Thymus (tissue), 11 donors: Measurements from ENCODE around the gene ACTRT3. TPM values are rescaled to one million over a fixed set of nuclear protein-coding genes. Genes with fewer than 3 reads are reported as not detected.

Source experiments
- DNase-seq, 9 donors: peaks; one replicate each; pipeline ENCODE4 v3.0.0-alpha.2; 2013; ENCODE audit warnings: low spot score in 9 of 9, low read depth in 6 of 9, missing footprints in 1 of 9
- H3K27ac ChIP-seq, 2 donors: one replicate each; pipeline ENCODE4 v1.5.1; 2013; ENCODE audit warnings: control low read depth in 1 of 2, low read depth in 1 of 2, low read length in 1 of 2, mild to moderate bottlenecking in 1 of 2, moderate library complexity in 1 of 2
- H3K27me3 ChIP-seq, 2 donors: one replicate each; pipeline ENCODE4 v1.5.1; 2013; ENCODE audit warnings: low read length in 1 of 2; ENCODE audit not compliant: control insufficient read depth in 2 of 2, insufficient read depth in 1 of 2
- H3K36me3 ChIP-seq, 2 donors: one replicate each; pipeline ENCODE4 v1.5.1; 2013; ENCODE audit warnings: low read length in 1 of 2, mild to moderate bottlenecking in 1 of 2, moderate library complexity in 1 of 2; ENCODE audit not compliant: control insufficient read depth in 2 of 2, insufficient read depth in 2 of 2
- H3K4me1 ChIP-seq, 2 donors: one replicate each; pipeline ENCODE4 v1.5.1; 2013; ENCODE audit warnings: low read length in 2 of 2; ENCODE audit not compliant: control insufficient read depth in 2 of 2, insufficient read depth in 2 of 2
- H3K4me3 ChIP-seq, 2 donors: one replicate each; pipeline ENCODE4 v1.5.1; 2013; ENCODE audit warnings: low read length in 2 of 2, control low read depth in 1 of 2, mild to moderate bottlenecking in 1 of 2
- H3K9me3 ChIP-seq, 2 donors: one replicate each; pipeline ENCODE4 v1.5.1; 2013; ENCODE audit warnings: low read length in 1 of 2, mild to moderate bottlenecking in 1 of 2; ENCODE audit not compliant: control insufficient read depth in 2 of 2, insufficient read depth in 1 of 2
- WGBS: extraction: QIAGEN DNeasy Blood & Tissue Kit; methylation state at CpG from one replicate; pipeline ENCODE4 v1.1.7; 2013; 5-methylcytosine and 5-hydroxymethylcytosine counted together
- polyA plus RNA-seq: library from polyadenylated mRNA; stranded (reverse); fragments of 200-250 nt; gene quantifications from one replicate; pipeline ENCODE4 v1.2.3, GENCODE V29; 2013
- total RNA-seq: library from RNA; stranded (reverse); fragments of 120-200 nt; gene quantifications from one replicate; pipeline ENCODE4 v1.2.4, GENCODE V29; 2013
- donor health status: healthy.

The ACTRT3 gene
- total and polyA plus RNA-seq, 2 donors = 1.0 to 1.5 TPM

DNA sequence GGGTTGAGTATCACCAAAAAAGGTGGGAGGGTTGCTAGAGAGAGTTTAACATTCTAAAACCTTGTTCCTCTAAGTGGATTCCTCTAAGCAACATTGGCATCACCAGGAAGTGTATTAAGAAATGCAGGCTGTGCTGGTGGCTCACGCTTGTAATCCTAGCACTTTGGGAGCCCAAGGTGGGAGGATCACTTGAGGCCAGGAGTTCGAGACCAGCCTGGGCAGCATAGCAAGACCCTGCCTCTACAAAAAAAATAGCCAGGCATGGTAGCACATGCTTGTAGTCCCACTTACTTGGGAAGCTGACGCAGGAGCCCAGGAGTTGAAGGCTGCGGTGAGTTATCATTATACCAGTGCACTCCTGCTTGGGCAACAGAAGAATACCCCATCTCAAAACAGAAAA is 8.5 kb upstream of the ACTRT3 start:
- Histone ChIP-seq H3K36me3 (peaks cover 26 to 55% of the 10 kb centered on the region in 2 donors), H3K4me1 (peaks cover 3 to 5% of the 10 kb centered on the region in 2 donors), H3K9me3 (no peaks in the 10 kb centered on the region)

DNA sequence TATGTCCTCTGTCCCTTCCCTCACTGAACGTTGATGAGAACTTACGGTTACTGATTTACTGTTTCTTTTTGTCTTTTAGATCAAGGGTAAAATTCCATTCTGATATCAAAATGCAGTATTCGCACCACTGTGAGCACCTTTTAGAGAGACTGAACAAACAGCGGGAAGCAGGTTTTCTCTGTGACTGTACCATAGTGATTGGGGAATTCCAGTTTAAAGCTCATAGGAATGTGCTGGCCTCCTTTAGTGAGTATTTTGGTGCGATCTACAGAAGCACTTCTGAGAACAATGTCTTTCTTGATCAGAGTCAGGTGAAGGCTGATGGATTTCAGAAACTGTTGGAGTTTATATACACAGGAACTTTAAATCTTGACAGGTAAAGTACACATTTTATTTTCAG is 4.8 kb upstream of the ACTRT3 start:
- peak overlapping the region; percentile 64 to 83 for H3K4me3 ChIP-seq
- 78% methylated on average over 5 of the region's 5 CpGs for WGBS
- H3K27ac ChIP-seq = peak overlapping the region in 1 of 2 donors; percentile 97

More for the DNA sequence above, 8.5 kb upstream of the ACTRT3 start:
- H3K27me3 ChIP-seq = no peaks in the 10 kb centered on the region
- H3K4me3 ChIP-seq = no peak overlapping the region
- WGBS = 87% methylated on average over 4 of the region's 4 CpGs
- H3K27ac ChIP-seq = no peak overlapping the region
- no peak for DNase-seq

DNA sequence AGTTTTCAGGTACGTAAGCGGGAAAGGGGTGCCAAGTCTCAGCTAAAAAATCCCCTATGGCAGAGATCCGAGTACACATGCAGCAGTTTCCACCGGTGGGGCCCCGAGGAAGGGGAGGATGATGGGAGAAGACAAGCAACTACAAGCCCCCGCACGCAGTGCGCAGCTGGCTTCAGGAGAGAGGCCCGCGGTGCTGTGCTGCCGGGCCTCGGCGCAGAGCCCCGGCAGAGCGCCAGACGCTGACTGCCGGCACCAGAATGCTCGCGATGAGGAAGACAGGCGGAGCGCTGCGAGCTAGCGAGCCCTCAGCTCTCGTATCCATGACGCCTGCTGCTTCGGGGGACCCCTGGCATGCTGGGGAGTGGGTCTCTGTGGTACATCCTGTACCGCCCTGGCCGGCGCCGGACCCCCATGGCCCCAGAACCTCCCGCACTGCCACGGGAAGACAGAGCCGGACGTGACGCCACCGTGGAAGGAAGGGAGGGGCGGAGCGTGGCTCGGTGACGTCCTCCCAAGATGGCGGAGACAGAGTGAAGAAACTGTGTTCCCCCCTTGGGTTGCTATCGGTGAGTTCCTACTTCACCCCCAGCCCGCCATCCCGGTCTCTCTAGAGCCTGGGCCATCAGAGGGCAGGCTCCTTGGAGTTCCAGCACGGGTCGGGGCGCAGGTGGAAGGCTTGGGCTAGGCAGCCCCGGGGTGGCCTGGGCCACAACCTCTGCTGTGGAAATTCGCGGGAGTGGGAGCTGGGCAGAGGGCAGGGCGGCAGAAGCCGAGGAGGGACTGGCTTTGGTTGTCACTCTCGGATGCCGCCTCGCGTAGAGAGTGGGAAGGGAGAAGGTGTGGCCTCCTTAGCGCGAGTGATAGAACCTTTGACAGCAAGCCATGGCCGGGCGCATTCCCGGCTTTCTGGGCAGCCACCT is 3.8 kb upstream of the ACTRT3 start, which contains the start of gene MYNN:
Gene MYNN, plus strand, starts transcription at position 500 of the 920 bp plus-strand sequence. CDS start 900 bp downstream, outside the sequence.
- H3K27ac ChIP-seq = peak within 1 kb of the TSS; percentile 97 to 100
- peak within 1 kb of the TSS; percentile 64 to 83 for H3K4me3 ChIP-seq
- H3K9me3 ChIP-seq = no peaks in the 10 kb centered on the region
- peak; percentile 89 to 98 (median 93) for DNase-seq
- peaks cover 0 to 18% of the 10 kb centered on the region in 2 donors for H3K36me3 ChIP-seq
- H3K4me1 ChIP-seq = peaks cover 3 to 5% of the 10 kb centered on the region in 2 donors
- peaks cover 0 to 2% of the 10 kb centered on the region in 2 donors for H3K27me3 ChIP-seq
- under 1% methylated on average over 61 of the region's 61 CpGs for WGBS

More for the DNA sequence above, 4.8 kb upstream of the ACTRT3 start:
- peaks cover 3 to 5% of the 10 kb centered on the region in 2 donors for H3K4me1 ChIP-seq
- H3K27me3 ChIP-seq = peaks cover 0 to 2% of the 10 kb centered on the region in 2 donors
- no peaks in the 10 kb centered on the region for H3K9me3 ChIP-seq
- no peak for DNase-seq
- H3K36me3 ChIP-seq = peaks cover 5 to 25% of the 10 kb centered on the region in 2 donors

DNA sequence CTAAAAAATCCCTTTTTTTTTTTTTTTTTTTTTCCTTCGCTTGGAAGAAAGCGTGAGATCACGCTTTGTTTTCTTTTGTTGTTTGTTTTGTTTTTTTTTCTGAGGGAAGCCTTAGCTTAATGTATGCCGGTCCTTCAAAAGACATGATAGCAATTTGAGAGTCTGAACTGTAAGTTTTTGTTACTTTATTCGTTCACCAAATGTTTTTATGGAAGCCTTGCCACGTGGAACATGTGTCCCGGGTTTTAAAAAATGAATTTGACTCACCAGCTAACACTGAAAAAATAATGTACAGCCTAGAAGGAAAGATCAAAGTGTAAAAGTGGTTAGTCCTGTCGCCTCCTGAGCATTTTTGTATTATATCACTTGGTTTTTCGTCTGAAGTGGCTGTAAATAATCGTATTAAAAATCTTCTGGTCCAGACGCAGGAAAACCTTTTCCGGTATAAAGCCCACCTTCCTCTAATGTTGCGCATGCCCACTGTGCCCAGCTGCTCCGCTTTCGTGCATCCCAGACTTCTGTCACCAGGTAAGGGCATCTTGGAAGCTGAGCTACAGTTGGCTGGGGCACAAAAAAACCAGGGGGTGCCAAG is 3.0 kb upstream of the ACTRT3 start:
- Histone ChIP-seq H3K27ac (peak overlapping the region; percentile 97 to 100), H3K9me3 (no peaks in the 10 kb centered on the region), H3K36me3 (peaks cover 0 to 11% of the 10 kb centered on the region in 2 donors), H3K4me1 (peaks cover 3 to 5% of the 10 kb centered on the region in 2 donors), H3K27me3 (peaks cover 0 to 2% of the 10 kb centered on the region in 2 donors), H3K4me3 (peak overlapping the region; percentile 64 to 83)
- WGBS = under 1% methylated on average over 15 of the region's 15 CpGs
- DNase-seq = peak in 5 of 9 donors; percentile 67 to 88 (median 72)

DNA sequence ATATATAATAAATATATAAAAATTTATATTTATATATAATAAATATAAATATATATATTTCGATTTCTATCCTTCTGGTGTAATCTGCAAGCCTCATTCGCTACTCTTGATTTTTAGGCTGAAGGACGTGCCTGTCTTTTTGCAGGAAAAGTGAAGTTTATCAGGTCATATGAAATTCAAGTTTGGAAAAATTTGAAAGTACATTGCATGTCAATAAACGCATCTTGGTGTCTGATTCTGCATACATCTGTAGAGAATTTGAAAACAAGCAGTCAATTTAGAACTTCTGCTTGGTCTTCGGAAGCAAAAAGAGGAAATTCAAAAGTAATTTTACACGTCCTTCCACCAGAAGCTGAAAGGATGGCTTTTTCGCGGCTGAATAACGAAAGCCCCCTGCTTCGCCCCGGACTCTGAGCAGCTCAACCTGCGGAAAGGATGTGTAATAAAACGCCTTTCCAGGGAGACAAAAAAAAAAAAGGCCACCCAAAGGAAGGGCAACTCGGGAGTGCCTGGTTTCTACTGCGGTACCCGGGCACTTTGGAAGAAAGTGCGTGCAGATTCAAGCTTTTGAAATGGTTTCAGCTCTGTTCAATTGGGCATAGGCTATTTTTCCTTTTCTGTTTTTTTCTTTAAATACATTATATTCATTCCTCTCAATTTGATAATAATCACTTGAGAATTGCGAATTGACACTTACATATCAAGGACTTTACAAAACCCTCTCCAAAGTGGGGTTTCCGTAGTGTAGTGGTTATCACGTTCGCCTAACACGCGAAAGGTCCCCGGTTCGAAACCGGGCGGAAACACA is 2.3 kb upstream of the ACTRT3 start:
- H3K27ac ChIP-seq = peak overlapping the region; percentile 97 to 100
- peaks cover 3 to 5% of the 10 kb centered on the region in 2 donors for H3K4me1 ChIP-seq
- no peaks in the 10 kb centered on the region for H3K9me3 ChIP-seq
- H3K36me3 ChIP-seq = peaks cover 0 to 6% of the 10 kb centered on the region in 2 donors
- peak; percentile 74 to 96 (median 92) for DNase-seq
- H3K27me3 ChIP-seq = peaks cover 0 to 2% of the 10 kb centered on the region in 2 donors
- WGBS = under 1% methylated on average over 27 of the region's 27 CpGs
- H3K4me3 ChIP-seq = peak overlapping the region; percentile 64 to 83

DNA sequence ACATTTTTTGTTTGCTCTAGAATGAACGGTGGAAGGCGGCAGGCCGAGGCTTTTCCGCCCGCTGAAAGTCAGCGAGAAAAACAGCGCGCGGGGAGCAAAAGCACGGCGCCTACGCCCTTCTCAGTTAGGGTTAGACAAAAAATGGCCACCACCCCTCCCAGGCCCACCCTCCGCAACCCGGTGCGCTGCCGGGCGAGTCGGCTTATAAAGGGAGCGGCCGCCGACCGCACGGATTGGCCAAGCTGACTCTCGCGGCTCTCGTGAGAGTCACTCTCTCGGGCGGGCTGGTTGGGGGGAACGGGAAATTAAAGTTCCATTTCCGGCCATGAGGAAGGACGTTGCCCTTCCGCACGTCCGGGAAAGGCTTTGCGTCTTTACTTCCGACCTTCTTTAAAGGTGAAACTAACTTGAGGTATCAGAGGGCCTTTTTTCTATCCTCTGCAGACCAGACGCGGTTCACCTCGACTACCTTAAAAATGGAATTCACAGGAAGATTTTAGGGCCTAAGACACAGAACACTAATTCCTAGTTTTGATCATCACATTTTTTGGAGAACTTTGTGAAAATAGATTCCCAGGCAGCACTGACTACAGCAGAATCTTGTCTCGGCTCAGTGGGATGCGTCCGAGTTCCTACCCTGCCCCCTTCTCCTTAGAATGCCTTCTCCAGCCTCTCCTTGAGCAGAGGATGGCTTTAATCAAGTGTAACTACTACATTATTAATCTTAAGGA is 4.3 kb downstream of the ACTRT3 start, which contains the start of gene TERC:
Gene TERC, minus strand, starts transcription at position 179 of the 731 bp plus-strand sequence.
- H3K27me3 ChIP-seq = peaks cover 0 to 2% of the 10 kb centered on the region in 2 donors
- H3K36me3 ChIP-seq = no peaks in the 10 kb centered on the region
- 11% methylated on average over 42 of the region's 42 CpGs for WGBS
- H3K27ac ChIP-seq = peak within 1 kb of the TSS; percentile 96 to 99
- H3K4me1 ChIP-seq = peaks cover 0 to 8% of the 10 kb centered on the region in 2 donors
- peak in 8 of 9 donors; percentile 50 to 92 (median 74) for DNase-seq
- peaks cover 0 to 6% of the 10 kb centered on the region in 2 donors for H3K9me3 ChIP-seq
- H3K4me3 ChIP-seq = peak within 1 kb of the TSS; percentile 94 to 96

DNA sequence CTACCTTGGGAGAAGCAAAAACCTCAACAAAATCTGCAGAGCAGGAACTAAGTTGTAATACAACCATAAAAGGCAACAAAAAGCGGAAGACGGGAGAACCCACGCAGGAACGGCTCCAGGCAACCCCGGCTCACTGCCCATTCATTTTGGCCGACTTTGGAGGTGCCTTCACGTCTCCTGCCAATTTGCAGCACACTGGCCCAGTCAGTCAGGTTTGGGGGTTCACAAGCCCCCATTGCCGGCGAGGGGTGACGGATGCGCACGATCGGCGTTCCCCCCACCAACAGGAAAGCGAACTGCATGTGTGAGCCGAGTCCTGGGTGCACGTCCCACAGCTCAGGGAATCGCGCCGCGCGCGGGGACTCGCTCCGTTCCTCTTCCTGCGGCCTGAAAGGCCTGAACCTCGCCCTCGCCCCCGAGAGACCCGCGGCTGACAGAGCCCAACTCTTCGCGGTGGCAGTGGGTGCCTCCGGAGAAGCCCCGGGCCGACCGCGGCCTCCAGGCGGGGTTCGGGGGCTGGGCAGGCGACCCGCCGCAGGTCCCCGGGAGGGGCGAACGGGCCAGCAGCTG is 5.0 kb downstream of the ACTRT3 start:
- Histone ChIP-seq H3K36me3 (no peaks in the 10 kb centered on the region), H3K27ac (peak overlapping the region; percentile 96 to 99), H3K4me1 (peaks cover under 1 to 8% of the 10 kb centered on the region in 2 donors), H3K9me3 (peaks cover 0 to 6% of the 10 kb centered on the region in 2 donors), H3K4me3 (peak overlapping the region; percentile 94 to 96), H3K27me3 (peaks cover 0 to 2% of the 10 kb centered on the region in 2 donors)
- under 1% methylated on average over 46 of the region's 46 CpGs for WGBS
- peak in 7 of 9 donors; percentile 51 to 84 (median 64) for DNase-seq

DNA sequence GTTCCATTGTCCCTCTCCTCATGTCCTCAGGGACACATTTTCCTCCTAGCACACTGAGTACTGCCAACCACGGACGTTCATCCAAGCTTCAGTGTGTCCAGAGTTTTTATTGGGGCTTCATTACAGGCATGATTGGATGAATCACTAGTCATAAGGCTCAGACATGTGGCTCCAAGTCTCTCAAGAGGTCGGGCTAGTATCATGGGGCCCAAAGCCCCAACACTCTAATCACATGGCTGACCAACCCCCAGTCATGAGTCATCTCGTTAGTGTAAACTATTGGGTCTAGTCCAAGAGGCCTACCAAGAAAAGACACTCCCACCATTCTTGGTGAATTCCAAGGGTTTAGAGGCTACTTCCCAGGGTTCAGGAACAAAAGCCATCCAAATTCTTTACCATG is 8.9 kb downstream of the ACTRT3 start:
- Histone ChIP-seq H3K36me3 (no peaks in the 10 kb centered on the region), H3K27me3 (no peaks in the 10 kb centered on the region), H3K4me3 (no peak overlapping the region), H3K4me1 (peaks cover 2 to 8% of the 10 kb centered on the region in 2 donors), H3K9me3 (peaks cover 0 to 6% of the 10 kb centered on the region in 2 donors), H3K27ac (no peak overlapping the region)
- no peak for DNase-seq
- WGBS = 95% methylated on average over 4 of the region's 4 CpGs
